Loucy (cell line): ENCODE measurements around the gene ATP13A5.

Experiments used
- H2AFZ ChIP-seq: fragments of 200-600 bp; sonication (generic); 2 replicates; pipeline ENCODE4 v1.6.0; 2016; ENCODE audit warnings: antibody characterized with exemption, mild to moderate bottlenecking, low read length, moderate library complexity
- H3F3A ChIP-seq: fragments of 200-600 bp; 2 replicates; pipeline ENCODE4 v1.6.0; 2016; ENCODE audit warnings: antibody characterized with exemption, low read depth, mild to moderate bottlenecking
- H3K27me3 ChIP-seq: fragments of 200-600 bp; sonication (generic); 2 replicates; pipeline ENCODE4 v1.6.1; 2014; ENCODE audit warnings: low read length, mild to moderate bottlenecking; ENCODE audit not compliant: insufficient read depth, poor library complexity, severe bottlenecking
- H3K36me3 ChIP-seq: fragments of 200-600 bp; sonication (generic); 2 replicates; pipeline ENCODE4 v1.6.1; 2016; ENCODE audit warnings: low read length; ENCODE audit not compliant: insufficient read depth
- H3K4me1 ChIP-seq: fragments of 200-600 bp; sonication (generic); 2 replicates; pipeline ENCODE4 v1.5.1; 2014; ENCODE audit warnings: low read length, mild to moderate bottlenecking; ENCODE audit not compliant: insufficient read depth, poor library complexity, severe bottlenecking
- H3K4me2 ChIP-seq: fragments of 200-600 bp; sonication (generic); 2 replicates; pipeline ENCODE4 v1.6.0; 2014; ENCODE audit warnings: antibody characterized with exemption, low read length, low read depth, mild to moderate bottlenecking; ENCODE audit not compliant: poor library complexity, severe bottlenecking
- H3K4me3 ChIP-seq: fragments of 200-600 bp; sonication (generic); 2 replicates; pipeline ENCODE4 v1.5.1; 2014; ENCODE audit warnings: low read length, mild to moderate bottlenecking, mixed read lengths; ENCODE audit not compliant: poor library complexity, severe bottlenecking
- H3K79me2 ChIP-seq: fragments of 200-600 bp; sonication (generic); 2 replicates; pipeline ENCODE4 v1.6.1; 2014; ENCODE audit warnings: low read length; ENCODE audit not compliant: insufficient read depth
- H3K9ac ChIP-seq: fragments of 200-600 bp; sonication (generic); 2 replicates; pipeline ENCODE4 v1.6.0; 2014; ENCODE audit warnings: mild to moderate bottlenecking, low read depth, low read length, moderate library complexity; ENCODE audit not compliant: poor library complexity, severe bottlenecking
- H3K9me2 ChIP-seq: fragments of 200-600 bp; sonication (generic); replicated peaks from 2 replicates; pipeline ENCODE4 v1.6.1; 2016; ENCODE audit warnings: low read depth, low read length, mixed read lengths
- H3K9me3 ChIP-seq: fragments of 200-600 bp; sonication (generic); 2 replicates; pipeline ENCODE4 v1.6.1; 2014; ENCODE audit warnings: mild to moderate bottlenecking, antibody characterized with exemption, low read length, low read depth; ENCODE audit not compliant: insufficient read depth
- H4K20me1 ChIP-seq: fragments of 200-600 bp; sonication (generic); 2 replicates; pipeline ENCODE4 v1.6.0; 2014; ENCODE audit warnings: antibody characterized with exemption, low read length, mild to moderate bottlenecking; ENCODE audit not compliant: insufficient read depth, poor library complexity, severe bottlenecking
- EZH2phosphoT487 ChIP-seq: fragments of 200-600 bp; IDR thresholded peaks from 2 replicates; pipeline ENCODE4 v1.6.1; 2018; ENCODE audit warnings: antibody characterized with exemption, mild to moderate bottlenecking, moderate library complexity, borderline replicate concordance
- TF ChIP-seq, protein P1 (sequence below): fragments of 200-600 bp; sonication (generic); conservative IDR thresholded peaks from 2 replicates; pipeline ENCODE4 v1.5.1; 2014; ENCODE audit warnings: mild to moderate bottlenecking, antibody characterized with exemption, low read length

The ATP13A5 gene

DNA sequence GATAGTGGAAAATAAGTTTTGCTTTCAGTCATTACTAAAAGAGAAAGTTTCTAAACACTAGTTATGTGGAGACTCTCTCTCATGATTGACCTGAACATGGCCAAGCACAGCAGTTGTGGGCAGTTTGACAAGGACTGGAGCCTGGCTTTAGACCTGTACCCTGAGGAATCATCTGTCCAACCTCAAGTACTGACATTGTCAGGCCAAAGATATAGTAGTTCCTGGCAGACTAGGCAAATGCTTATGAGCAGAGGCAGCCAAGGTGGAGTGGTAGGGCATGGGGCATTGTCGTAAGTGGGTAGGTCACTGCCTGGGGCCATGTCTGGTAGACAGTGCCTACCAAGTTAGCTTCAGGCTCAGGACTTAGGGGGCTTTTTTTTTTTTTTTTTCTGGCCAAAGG, 116.6 kb downstream of the ATP13A5 start:
- no peak for TF ChIP-seq EZH2phosphoT487
- TF ChIP-seq, protein P1, sequence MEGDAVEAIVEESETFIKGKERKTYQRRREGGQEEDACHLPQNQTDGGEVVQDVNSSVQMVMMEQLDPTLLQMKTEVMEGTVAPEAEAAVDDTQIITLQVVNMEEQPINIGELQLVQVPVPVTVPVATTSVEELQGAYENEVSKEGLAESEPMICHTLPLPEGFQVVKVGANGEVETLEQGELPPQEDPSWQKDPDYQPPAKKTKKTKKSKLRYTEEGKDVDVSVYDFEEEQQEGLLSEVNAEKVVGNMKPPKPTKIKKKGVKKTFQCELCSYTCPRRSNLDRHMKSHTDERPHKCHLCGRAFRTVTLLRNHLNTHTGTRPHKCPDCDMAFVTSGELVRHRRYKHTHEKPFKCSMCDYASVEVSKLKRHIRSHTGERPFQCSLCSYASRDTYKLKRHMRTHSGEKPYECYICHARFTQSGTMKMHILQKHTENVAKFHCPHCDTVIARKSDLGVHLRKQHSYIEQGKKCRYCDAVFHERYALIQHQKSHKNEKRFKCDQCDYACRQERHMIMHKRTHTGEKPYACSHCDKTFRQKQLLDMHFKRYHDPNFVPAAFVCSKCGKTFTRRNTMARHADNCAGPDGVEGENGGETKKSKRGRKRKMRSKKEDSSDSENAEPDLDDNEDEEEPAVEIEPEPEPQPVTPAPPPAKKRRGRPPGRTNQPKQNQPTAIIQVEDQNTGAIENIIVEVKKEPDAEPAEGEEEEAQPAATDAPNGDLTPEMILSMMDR, result no peak
- no peaks in the 10 kb centered on the region for H3F3A ChIP-seq
- H3K9ac ChIP-seq, result no peak overlapping the region
- no peaks in the 10 kb centered on the region for H3K9me3 ChIP-seq
- H3K79me2 ChIP-seq, result no peaks in the 10 kb centered on the region
- no peaks in the 10 kb centered on the region for H3K4me1 ChIP-seq
- no peaks in the 10 kb centered on the region for H3K9me2 ChIP-seq
- no peak overlapping the region for H2AFZ ChIP-seq
- no peak overlapping the region for H3K4me3 ChIP-seq
- no peaks in the 10 kb centered on the region for H3K27me3 ChIP-seq
- no peaks in the 10 kb centered on the region for H4K20me1 ChIP-seq
- no peaks in the 10 kb centered on the region for H3K36me3 ChIP-seq
- no peak overlapping the region for H3K4me2 ChIP-seq

DNA sequence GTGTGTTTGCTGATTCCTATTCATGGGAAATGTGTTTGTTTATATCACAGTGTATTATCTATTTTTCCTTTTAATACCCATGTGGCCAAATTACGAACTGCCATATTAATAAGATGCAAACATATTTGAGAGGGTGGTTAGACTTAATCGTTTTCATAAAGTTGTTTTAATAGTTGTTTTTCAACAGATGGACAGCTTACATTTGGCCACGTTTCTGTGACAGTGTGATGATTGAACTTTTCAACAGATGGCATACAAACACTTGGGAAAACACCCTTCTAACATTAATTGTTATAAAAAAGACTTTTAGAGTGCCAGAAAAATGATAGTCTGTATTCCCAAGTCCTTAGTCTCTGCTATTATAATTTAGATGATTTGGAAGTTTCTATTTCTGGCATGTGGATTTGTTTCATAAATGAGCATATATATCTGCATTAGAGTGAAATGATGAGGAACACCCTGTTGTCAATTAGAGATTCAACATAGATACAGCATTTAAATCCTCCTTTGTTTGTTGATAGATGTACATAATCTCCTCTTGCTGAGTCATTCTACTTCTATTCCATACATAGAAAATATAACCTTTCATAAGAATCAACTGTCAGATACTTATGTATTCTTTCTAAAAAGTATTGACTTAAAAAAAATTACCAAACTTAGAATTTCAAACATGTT, 124.4 kb downstream of the ATP13A5 start:
- Histone ChIP-seq H3K9ac (no peak overlapping the region), H3K4me3 (no peak overlapping the region), H3K4me2 (no peak overlapping the region), H3K4me1 (no peaks in the 10 kb centered on the region), H3K27me3 (no peaks in the 10 kb centered on the region), H2AFZ (no peak overlapping the region), H3K9me2 (no peaks in the 10 kb centered on the region), H3K79me2 (no peaks in the 10 kb centered on the region), H3K9me3 (peaks cover 1% of the 10 kb centered on the region; the same call in 1 of the 2 replicates), H3K36me3 (no peaks in the 10 kb centered on the region), H3F3A (no peaks in the 10 kb centered on the region), H4K20me1 (no peaks in the 10 kb centered on the region)
- TF ChIP-seq, protein P1, result no peak
- TF ChIP-seq EZH2phosphoT487, result no peak

DNA sequence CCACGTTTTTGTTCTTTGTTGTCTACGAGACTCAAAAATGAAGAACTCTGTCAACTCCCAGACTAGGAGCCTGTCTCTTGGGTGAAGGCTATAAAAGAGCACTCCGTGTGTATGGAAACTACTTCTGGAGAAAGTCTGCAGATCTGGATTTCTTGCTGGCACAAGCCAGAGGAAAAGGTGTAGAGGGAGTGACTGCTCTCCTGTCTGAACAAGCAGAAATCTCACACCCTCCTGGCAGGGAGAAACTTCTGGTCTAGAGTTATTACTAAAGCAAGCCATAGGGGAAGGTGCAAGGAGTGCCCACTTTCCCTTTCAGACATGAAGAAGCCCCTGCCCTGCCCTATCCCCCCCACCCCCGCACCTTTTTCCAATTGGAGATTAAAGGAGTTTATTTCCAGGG, 128.1 kb downstream of the ATP13A5 start:
- H3K36me3 ChIP-seq, result no peaks in the 10 kb centered on the region
- no peaks in the 10 kb centered on the region for H3K27me3 ChIP-seq
- no peaks in the 10 kb centered on the region for H3F3A ChIP-seq
- no peak overlapping the region for H3K4me3 ChIP-seq
- no peaks in the 10 kb centered on the region for H4K20me1 ChIP-seq
- no peak overlapping the region for H3K9ac ChIP-seq
- H3K79me2 ChIP-seq, result no peaks in the 10 kb centered on the region
- H3K4me2 ChIP-seq, result no peak overlapping the region
- H3K9me2 ChIP-seq, result no peaks in the 10 kb centered on the region
- H3K4me1 ChIP-seq, result no peaks in the 10 kb centered on the region
- no peak overlapping the region for H2AFZ ChIP-seq
- peaks cover 14% of the 10 kb centered on the region; the same call in 1 of the 2 replicates for H3K9me3 ChIP-seq
- TF ChIP-seq, protein P1, result no peak
- no peak for TF ChIP-seq EZH2phosphoT487
